Fibroblast of lung (primary cell): ENCODE measurements around the gene HRNR.

Experiments
- EZH2 ChIP-seq: IDR thresholded peaks from 2 replicates; pipeline ENCODE4 v1.5.1; 2012; ENCODE audit warnings: low read length, control low read depth, mild to moderate bottlenecking; ENCODE audit errors: missing control alignments
- TF ChIP-seq, protein P1 (sequence below), 2 donors: IDR thresholded peaks in 1 of 2; conservative IDR thresholded peaks in 1 of 2; 1 replicate in 1 of 2; 2 replicates in 1 of 2; pipeline ENCODE4 v1.5.1; 2011 to 2012; ENCODE audit warnings: low read length in 2 of 2, control low read depth in 1 of 2, inconsistent platforms in 1 of 2, low read depth in 1 of 2, mild to moderate bottlenecking in 1 of 2

- TF ChIP-seq, protein P1, sequence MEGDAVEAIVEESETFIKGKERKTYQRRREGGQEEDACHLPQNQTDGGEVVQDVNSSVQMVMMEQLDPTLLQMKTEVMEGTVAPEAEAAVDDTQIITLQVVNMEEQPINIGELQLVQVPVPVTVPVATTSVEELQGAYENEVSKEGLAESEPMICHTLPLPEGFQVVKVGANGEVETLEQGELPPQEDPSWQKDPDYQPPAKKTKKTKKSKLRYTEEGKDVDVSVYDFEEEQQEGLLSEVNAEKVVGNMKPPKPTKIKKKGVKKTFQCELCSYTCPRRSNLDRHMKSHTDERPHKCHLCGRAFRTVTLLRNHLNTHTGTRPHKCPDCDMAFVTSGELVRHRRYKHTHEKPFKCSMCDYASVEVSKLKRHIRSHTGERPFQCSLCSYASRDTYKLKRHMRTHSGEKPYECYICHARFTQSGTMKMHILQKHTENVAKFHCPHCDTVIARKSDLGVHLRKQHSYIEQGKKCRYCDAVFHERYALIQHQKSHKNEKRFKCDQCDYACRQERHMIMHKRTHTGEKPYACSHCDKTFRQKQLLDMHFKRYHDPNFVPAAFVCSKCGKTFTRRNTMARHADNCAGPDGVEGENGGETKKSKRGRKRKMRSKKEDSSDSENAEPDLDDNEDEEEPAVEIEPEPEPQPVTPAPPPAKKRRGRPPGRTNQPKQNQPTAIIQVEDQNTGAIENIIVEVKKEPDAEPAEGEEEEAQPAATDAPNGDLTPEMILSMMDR (conservative IDR thresholded peaks at IDR 0.05 in 1 of 2, IDR thresholded peaks at IDR 0.05 in 1 of 2; ENCODE audit: low read depth in 1 of 2, low read length in 2 of 2) = no peak
- no peak for TF ChIP-seq EZH2
Measured at GRCh38 chr1:152165286-152166077, 58.5 kb downstream of the HRNR start.
